Activated naive CD8-positive, alpha-beta T cell treated with anti-CD3 and anti-CD28 coated beads, Interleukin-2, amount 50 U/mL, for 16 hours (primary cell): ENCODE measurements around the gene ANKMY1.

Experiments
- DNase-seq: peaks from one replicate; pipeline ENCODE4 v3.0.0-alpha.2; 2020; ENCODE audit warnings: low read depth, low spot score

The ANKMY1 gene

GRCh38 chr2:240557808-240558207 lies at the start of gene ANKMY1:
ANKMY1 (minus strand) TSS chr2:240557988; CDS start chr2:240557335, 653 bp downstream.
- peak; percentile 54 for DNase-seq

GRCh38 chr2:240605867-240606743 lies 48.3 kb upstream of the ANKMY1 start:
- no peak for DNase-seq

GRCh38 chr2:240604939-240605716 lies 47.3 kb upstream of the ANKMY1 start:
- no peak for DNase-seq

GRCh38 chr2:240604291-240604938 lies 46.6 kb upstream of the ANKMY1 start:
- DNase-seq, result no peak

- no peak for DNase-seq
Observed at GRCh38 chr2:240603846-240604245, 46.1 kb upstream of the ANKMY1 start.

GRCh38 chr2:240603081-240603835 lies 45.5 kb upstream of the ANKMY1 start:
- no peak for DNase-seq

GRCh38 chr2:240602266-240603050 lies 44.7 kb upstream of the ANKMY1 start:
- DNase-seq, result no peak

GRCh38 chr2:240601831-240602160 lies 44.0 kb upstream of the ANKMY1 start:
- no peak for DNase-seq

GRCh38 chr2:240601061-240601830 lies 43.5 kb upstream of the ANKMY1 start:
- DNase-seq, result no peak

- DNase-seq, result no peak
Observed at GRCh38 chr2:240600451-240600961, 42.7 kb upstream of the ANKMY1 start.

GRCh38 chr2:240599141-240599583 lies 41.4 kb upstream of the ANKMY1 start:
- DNase-seq, result no peak

GRCh38 chr2:240598311-240598911 lies 40.6 kb upstream of the ANKMY1 start:
- no peak for DNase-seq

- DNase-seq, result no peak
Observed at GRCh38 chr2:240597419-240598181, 39.8 kb upstream of the ANKMY1 start.

- no peak for DNase-seq
Observed at GRCh38 chr2:240597054-240597418, 39.2 kb upstream of the ANKMY1 start.

GRCh38 chr2:240596491-240596931 lies 38.7 kb upstream of the ANKMY1 start:
- no peak for DNase-seq

GRCh38 chr2:240596080-240596460 lies 38.3 kb upstream of the ANKMY1 start:
- no peak for DNase-seq

GRCh38 chr2:240595381-240596079 lies 37.7 kb upstream of the ANKMY1 start:
- DNase-seq, result no peak
